ENCODE results near the gene FNDC5.

FNDC5 gene

DNA sequence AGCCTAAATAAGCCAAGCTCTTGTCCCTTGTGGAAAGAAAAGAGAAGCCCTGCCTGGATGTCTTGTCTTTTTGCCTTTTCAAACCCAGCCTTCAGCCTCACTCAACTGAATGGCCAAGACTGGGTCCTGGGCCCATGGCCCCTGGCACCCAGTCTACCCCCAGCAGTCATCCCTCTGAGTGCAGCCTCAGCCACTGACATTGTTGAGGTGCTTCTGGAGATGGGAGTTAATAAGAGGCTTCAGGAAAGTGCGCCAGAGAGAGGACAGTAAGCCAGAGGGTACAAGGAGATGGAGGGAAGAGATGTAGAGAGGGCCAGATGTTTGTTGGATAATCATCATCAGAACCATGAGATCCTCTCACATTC, 6.8 kb downstream of the FNDC5 start:
- no peak for DNase-seq

DNA sequence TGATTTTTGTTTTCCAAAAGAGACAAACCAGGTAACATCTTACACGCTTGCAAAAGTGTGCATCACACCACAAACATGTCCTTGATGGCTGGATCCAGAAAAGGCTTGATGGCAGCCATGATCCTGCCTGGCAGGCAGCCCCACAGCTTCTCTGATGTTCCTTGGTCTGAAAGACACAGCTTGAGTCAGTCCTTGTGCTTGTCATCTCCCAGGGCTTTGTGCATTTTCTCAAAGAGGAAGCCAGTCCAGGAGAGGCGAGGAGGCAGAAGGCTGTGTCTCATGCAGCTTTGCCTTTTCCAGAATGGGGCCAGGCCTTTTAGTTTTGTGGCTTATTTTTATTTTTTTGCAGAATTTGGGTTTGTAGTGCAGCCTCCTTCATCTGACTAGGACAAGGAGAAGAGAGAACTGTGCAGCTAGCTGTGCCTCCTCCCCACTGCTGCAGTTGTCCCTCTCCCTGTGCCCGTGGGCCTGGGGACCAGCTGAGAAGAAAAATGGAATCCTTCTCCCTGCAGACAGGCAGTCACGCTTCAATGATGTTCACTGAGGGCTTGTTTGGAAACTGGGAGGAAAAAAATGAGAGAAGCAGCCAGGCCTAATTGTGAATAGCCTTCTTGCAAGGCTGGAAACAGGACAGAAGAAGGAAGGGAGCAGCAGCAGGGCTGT, 7.4 kb downstream of the FNDC5 start:
- no peak for DNase-seq

DNA sequence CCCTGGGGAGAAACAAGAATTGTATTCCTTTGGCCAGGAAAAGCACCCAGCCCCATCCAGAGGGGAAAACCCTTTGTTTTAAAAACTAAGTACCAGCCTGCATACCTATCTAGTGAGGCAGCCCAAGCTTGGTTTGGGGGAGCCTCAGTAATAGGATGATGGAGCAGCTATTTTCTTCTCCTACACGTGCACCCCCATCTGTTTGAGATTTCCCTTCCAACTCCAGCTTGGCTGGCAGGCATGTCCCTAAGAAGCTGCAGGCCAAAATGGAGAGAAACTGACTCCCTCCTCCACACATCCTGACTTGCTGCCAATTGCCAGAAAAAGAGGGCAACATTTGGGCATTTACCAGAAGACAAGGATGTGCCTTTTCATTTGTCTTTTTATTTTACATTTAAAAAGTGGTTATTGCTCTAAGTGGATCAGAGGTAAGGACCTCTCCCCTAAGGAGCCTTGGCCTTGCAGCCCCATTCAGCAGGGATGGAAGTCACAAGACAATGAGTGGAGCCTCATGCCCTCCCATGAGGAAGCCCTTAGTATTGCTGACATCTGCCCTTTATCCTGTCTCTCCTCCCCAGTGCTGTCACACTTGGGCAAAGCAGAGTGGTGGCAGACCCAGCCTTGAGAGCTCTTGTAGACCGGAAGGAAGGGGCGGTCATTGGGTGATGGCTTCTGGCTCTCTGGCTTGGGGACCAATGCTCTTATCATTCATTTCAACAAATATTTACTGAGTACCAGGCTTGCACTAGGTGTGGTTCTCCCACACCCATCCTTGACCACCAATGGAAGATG, 8.6 kb downstream of the FNDC5 start:
- peak; percentile 10 for DNase-seq

GRCh38 chr1:32860566-32860965, 10.1 kb downstream of the FNDC5 start:
- no peak for DNase-seq

DNA sequence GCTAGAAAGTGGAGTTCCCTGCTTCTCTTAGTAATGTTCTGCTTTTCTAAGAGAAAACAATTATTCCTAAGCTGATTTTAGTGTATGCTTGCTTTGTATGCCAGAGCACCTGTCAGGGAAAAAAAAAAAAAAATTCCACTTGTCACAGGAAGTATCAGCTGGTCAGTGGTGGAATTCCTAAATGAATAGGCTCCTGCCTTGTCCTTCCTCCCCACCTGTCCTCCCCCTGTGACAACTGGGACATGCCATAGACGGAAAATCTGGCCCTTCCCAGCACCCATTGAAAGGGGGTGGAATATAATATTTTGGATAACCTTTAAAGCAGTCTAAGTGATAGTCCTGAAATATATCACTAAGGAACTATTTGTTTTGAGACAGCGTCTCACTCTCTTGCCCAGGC, 10.8 kb downstream of the FNDC5 start:
- DNase-seq: no peak

GRCh38 chr1:32858791-32859190, 11.9 kb downstream of the FNDC5 start:
- DNase-seq: no peak

DNA sequence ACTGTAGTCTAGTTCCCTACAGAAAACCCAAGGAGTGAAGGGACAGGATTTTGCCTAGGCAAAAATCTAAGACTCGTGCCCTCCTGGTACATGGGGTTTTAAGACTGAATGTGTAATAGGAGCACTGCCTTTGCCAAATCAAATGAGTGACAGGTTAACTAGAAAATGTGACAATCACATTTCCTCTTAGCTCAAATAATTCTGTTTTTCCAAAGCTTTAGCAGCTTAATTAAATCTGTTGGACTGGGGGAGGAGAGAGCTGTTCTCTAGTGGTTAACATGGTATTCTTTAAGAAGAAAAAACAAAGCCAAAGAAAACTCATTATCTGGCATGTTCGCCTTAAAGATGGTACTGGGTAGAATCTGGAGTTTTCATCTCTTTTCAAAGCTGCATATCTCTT, 12.6 kb downstream of the FNDC5 start:
- DNase-seq: no peak

GRCh38 chr1:32855861-32856617, 14.7 kb downstream of the FNDC5 start:
- no peak for DNase-seq

GRCh38 chr1:32848354-32849063, 22.2 kb downstream of the FNDC5 start:
- no peak for DNase-seq

DNA sequence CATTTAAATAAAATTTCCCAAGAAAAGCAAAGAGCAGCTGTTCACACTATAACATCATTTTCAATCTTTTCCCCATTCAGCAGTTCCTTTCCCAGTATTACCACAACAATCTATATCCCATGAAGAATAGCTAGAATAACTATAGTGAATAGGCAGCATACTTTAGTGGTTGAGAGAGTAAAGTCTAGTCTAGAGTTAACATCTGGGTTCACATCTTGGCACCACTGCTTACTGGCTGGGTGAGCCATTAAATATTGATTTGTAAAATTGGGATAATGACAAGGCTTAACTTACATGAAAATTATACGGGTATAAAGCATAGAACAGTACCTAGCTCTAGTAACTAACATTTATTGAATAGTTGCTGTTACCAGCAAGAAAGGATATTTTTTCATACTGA, 38.8 kb downstream of the FNDC5 start:
- no peak for DNase-seq

DNA sequence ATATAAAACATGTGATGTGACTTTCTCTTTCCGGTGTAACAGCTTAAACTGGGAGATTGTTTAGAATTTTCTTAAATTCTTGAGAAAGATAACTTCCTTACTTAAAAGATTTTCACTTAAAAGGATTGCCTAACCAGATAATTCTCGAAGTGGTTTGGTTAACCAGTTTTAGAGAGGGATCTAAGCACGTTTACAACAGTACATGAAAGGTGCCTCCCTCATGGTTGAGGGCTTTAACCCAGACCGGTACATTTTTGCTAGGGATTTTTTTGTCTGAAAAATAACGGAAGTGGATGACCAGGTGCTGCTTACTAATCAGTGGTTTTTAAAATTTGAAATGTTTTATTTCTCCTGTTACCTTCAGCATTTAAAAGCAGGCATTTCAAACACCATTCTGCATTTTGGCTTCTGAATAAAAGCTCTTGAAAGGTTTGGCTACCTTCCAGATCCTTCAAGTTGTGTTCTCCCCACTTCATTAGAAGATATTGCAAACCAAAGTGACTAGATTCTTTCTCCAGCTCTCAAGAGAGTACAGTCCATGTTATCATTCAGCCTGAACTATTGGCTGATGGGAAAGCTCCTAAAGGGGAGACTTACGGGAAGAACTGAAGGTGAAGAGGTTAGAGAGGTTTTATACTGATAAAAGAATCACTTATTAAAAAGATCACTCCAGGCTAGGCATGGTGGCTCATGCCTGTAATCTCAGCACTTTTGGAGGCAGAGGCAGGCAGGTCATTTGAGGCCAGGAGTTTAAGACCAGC, 40.4 kb downstream of the FNDC5 start:
- no peak for DNase-seq

GRCh38 chr1:32828341-32828740, 42.4 kb downstream of the FNDC5 start:
- DNase-seq: peak; percentile 24

DNA sequence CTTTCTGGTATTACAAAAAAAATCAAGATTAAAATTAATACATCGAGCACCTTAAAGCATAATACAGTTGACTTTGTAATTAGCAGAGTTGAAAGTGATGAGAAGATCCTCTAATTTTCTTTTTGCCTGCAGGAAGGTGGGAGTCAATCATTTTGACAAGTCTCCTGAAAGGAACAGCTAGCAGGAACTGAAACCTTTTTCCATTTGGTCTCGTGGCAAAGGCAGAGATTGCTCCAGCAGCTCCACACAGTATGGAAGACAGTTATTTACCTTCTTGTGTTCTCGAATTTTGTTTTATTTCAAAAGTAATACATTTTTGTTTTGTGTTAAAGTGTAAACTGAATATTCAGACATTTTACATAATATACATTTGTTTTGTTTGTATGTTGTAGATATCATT, 45.5 kb downstream of the FNDC5 start:
- no peak for DNase-seq

DNA sequence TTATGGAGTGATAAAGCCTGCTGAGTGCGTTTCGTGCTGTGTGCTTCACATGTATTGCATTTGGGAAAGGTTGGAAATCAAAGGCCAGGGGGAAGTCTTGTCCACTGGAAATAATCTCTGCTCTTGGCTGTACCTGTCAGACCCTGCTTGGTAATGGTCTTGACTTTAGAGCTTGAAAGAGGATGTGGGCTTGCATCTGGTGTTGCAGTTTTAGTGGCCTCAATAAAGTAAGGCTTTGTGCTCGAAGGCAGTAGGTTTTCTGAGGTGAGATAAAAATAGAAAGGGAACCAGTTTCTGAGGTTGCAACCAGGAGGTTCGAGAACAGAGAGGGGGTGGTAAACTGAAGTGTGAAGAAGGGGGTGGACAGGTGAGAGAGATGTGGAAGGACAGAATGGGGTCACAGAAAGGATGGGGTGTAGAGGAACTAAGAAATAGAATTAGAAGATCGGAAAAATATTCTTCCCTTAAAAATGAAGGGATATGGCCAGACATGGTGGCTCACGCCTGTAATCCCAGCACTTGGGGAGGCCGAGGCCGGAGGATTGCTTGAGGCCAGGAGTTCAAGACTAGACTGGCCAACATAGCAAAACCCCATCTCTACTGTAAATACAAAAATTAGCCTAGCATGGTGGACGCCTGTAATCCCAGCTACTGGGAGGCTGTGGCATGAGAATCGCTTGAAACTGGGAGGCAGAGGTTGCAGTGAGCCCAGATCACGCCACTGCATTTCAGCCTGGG, 51.7 kb downstream of the FNDC5 start:
- DNase-seq: no peak

DNA sequence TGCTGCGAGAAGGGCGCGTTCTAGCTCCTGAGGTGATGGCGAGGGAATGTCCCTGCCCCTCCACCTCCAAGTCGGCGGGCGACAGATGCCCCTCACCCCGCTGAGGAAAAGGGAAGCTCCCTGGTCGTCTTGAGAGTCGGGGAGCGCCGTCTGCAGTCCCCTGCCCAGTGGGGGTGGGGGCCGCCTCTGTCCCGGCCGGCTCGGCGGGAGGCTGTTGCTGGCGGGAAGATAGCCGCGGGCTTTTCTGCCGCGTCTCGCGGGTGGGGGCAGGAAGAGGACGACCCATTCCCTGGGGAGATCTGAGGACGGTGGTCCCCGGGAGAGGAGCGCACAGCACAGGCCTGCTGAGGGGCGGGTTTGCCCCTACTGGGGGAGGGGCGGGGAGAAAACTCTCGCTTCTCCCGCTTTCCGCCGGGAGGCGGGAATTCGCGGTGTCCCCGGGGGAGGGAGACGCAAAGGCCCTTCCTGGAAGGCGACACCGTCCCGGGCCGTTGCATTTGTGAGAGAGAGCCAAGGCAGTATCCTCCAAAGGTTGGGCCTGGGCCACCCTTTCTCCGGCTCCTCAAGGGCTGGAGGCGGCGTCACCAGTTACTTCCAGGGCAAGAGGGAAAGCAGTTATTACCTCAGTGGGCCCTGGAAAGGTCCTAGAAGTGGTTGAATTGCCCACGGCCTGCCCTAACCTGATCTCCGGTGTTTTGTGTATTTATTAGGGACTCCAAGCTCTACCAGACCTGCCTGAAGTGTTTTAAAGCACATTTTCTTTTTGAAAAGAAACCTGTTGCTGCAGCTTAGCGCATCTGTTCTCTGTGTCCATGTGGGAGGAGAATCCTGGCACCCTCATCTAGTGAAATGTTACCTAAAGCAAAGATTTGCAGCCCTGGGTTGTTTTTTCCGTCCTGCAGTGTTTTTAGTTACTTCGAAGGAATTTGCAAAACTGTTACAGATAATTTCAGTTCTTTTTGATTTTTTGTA, 52.6 kb downstream of the FNDC5 start:
- peak; percentile 79 for DNase-seq

GRCh38 chr1:32817159-32817814, 53.4 kb downstream of the FNDC5 start, which contains the start of the genes S100PBP and YARS1:
Gene S100PBP (plus strand): TSS chr1:32817653. CDS start chr1:32826100, 8,447 bp downstream.
Gene YARS1 (minus strand): TSS chr1:32817358. CDS start chr1:32817244, 114 bp downstream.
- peak; percentile 99 for DNase-seq

DNA sequence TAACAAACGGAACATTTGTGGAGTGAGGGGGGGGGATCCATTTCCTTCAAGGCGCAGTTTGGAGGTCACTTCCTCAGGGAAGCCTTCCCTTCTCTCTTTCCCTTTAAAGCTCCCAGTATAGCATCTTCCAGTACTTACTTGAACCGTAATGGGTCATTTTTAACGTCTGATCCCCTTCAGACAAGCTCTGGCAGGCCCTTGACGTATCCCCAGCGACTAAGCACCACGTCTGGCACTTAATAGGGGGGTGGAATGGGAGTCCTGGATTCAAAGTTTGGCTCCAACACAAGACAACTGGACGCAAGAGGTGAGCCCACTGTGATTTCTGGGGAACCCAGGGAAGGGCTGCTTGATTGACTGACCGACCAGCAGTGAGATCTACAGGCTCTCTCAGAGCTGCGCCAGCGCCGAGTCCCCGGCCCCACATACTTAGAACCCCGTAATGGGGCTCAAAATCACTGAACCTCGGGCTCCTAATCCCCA, 54.0 kb downstream of the FNDC5 start:
- peak; percentile 37 for DNase-seq

- DNase-seq: peak; percentile 22
Observed at GRCh38 chr1:32813941-32814739, 56.6 kb downstream of the FNDC5 start.
